Trophoblast cell (in vitro differentiated cells and primary cell): ENCODE measurements around the gene PALM3.
"Not testable (repeated sequence)": the region's sequence is repeated elsewhere in the genome, so short reads cannot be mapped to it uniquely, and the experiment has no call there.

Experiments
- DNase-seq, 2 donors: peaks; one replicate each; pipeline ENCODE4 v3.0.0-alpha.2; 2016
- H2AFZ ChIP-seq: 2 replicates; pipeline ENCODE4 v1.6.1; 2013; ENCODE audit warnings: low read length, moderate library complexity, mild to moderate bottlenecking; ENCODE audit not compliant: insufficient read depth, poor library complexity
- H2AK5ac ChIP-seq: 2 replicates; pipeline ENCODE4 v1.6.1; 2013; ENCODE audit warnings: mild to moderate bottlenecking, low read length
- H2BK120ac ChIP-seq: 2 replicates; pipeline ENCODE4 v1.6.1; 2013; ENCODE audit warnings: low read length, mild to moderate bottlenecking, moderate library complexity; ENCODE audit not compliant: insufficient read depth, poor library complexity
- H2BK12ac ChIP-seq: 2 replicates; pipeline ENCODE4 v1.6.1; 2013; ENCODE audit warnings: mild to moderate bottlenecking, low read length, moderate library complexity
- H2BK5ac ChIP-seq: 2 replicates; pipeline ENCODE4 v1.6.1; 2013; ENCODE audit warnings: low read length, low read depth, moderate library complexity, mild to moderate bottlenecking; ENCODE audit not compliant: poor library complexity
- H3K14ac ChIP-seq: 2 replicates; pipeline ENCODE4 v1.6.1; 2013; ENCODE audit warnings: mild to moderate bottlenecking, low read length
- H3K18ac ChIP-seq: 2 replicates; pipeline ENCODE4 v1.6.1; 2013; ENCODE audit warnings: mild to moderate bottlenecking, low read length
- H3K23ac ChIP-seq: 2 replicates; pipeline ENCODE4 v1.6.1; 2013; ENCODE audit warnings: low read length
- H3K27ac ChIP-seq: 2 replicates; pipeline ENCODE4 v1.5.1; 2013; ENCODE audit warnings: low read depth, mild to moderate bottlenecking, inconsistent platforms, low read length, moderate library complexity
- H3K27me3 ChIP-seq: 2 replicates; pipeline ENCODE4 v1.6.1; 2013; ENCODE audit warnings: inconsistent platforms, mild to moderate bottlenecking, low read length, moderate library complexity; ENCODE audit not compliant: insufficient read depth
- H3K36me3 ChIP-seq, 2 experiments: 1 replicate in 1 of 2; 2 replicates in 1 of 2; pipeline ENCODE4 v1.6.1; 2013; ENCODE audit warnings: low read length in 2 of 2, mild to moderate bottlenecking in 2 of 2, moderate library complexity in 1 of 2; ENCODE audit not compliant: insufficient read depth in 2 of 2, control insufficient read depth in 1 of 2
- H3K4ac ChIP-seq: 2 replicates; pipeline ENCODE4 v1.6.1; 2013; ENCODE audit warnings: low read depth, mild to moderate bottlenecking, low read length, moderate library complexity
- H3K4me1 ChIP-seq, 2 experiments: 1 replicate in 1 of 2; 2 replicates in 1 of 2; pipeline ENCODE4 v1.6.1; 2013; ENCODE audit warnings: low read length in 2 of 2, mild to moderate bottlenecking in 2 of 2, moderate library complexity in 1 of 2; ENCODE audit not compliant: insufficient read depth in 2 of 2, control insufficient read depth in 1 of 2
- H3K4me2 ChIP-seq: 2 replicates; pipeline ENCODE4 v1.6.1; 2013; ENCODE audit warnings: inconsistent platforms, mild to moderate bottlenecking, low read length, moderate library complexity
- H3K4me3 ChIP-seq: 2 replicates; pipeline ENCODE4 v1.5.1; 2013; ENCODE audit warnings: mild to moderate bottlenecking, low read depth, low read length, inconsistent platforms
- H3K79me1 ChIP-seq: one replicate; pipeline ENCODE4 v1.6.1; 2013; ENCODE audit warnings: low read length
- H3K79me2 ChIP-seq: 2 replicates; pipeline ENCODE4 v1.6.1; 2013; ENCODE audit warnings: low read length, mild to moderate bottlenecking; ENCODE audit not compliant: control insufficient read depth, insufficient read depth, poor library complexity
- H3K9ac ChIP-seq: 2 replicates; pipeline ENCODE4 v1.6.1; 2013; ENCODE audit warnings: mild to moderate bottlenecking, low read length
- H3K9me3 ChIP-seq: 2 replicates; pipeline ENCODE4 v1.6.1; 2013; ENCODE audit warnings: low read depth, mild to moderate bottlenecking, control low read depth, inconsistent platforms, low read length; ENCODE audit not compliant: insufficient read depth
- H4K12ac ChIP-seq: 2 replicates; pipeline ENCODE4 v1.6.1; 2013; ENCODE audit warnings: low read depth, mild to moderate bottlenecking, low read length, moderate library complexity
- H4K8ac ChIP-seq: 2 replicates; pipeline ENCODE4 v1.6.1; 2013; ENCODE audit warnings: low read depth, mild to moderate bottlenecking, low read length, moderate library complexity
- H4K91ac ChIP-seq: one replicate; pipeline ENCODE4 v1.6.1; 2013; ENCODE audit warnings: low read depth, mild to moderate bottlenecking, low read length, moderate library complexity
- WGBS: extraction: QIAGEN DNeasy Blood & Tissue Kit; methylation state at CpG from one replicate; pipeline ENCODE4 v1.1.7; 2013; ENCODE audit warnings: missing lambda C conversion rate; ENCODE audit not compliant: insufficient read length, insufficient coverage; ENCODE audit errors: extremely low coverage; 5-methylcytosine and 5-hydroxymethylcytosine counted together

The PALM3 gene

GRCh38 chr19:14051980-14052379 lies 9.9 kb downstream of the PALM3 start:
- H2AK5ac ChIP-seq: no peak overlapping the region
- WGBS: no CpG with 5 or more reads among the region's 9 CpGs
- no peak overlapping the region for H2AFZ ChIP-seq
- H3K36me3 ChIP-seq: no peaks in the 10 kb centered on the region
- H4K8ac ChIP-seq: no peak overlapping the region
- H4K12ac ChIP-seq: no peak overlapping the region
- no peak overlapping the region for H3K4me2 ChIP-seq
- no peaks in the 10 kb centered on the region for H3K4me1 ChIP-seq
- no peaks in the 10 kb centered on the region for H3K27me3 ChIP-seq
- no peak overlapping the region for H2BK120ac ChIP-seq
- H3K79me1 ChIP-seq: no peaks in the 10 kb centered on the region
- no peak overlapping the region for H3K14ac ChIP-seq
- no peak overlapping the region for H2BK12ac ChIP-seq
- H3K9ac ChIP-seq: no peak overlapping the region
- no peak for DNase-seq
- no peak overlapping the region for H2BK5ac ChIP-seq
- no peaks in the 10 kb centered on the region for H3K9me3 ChIP-seq
- no peak overlapping the region for H3K4ac ChIP-seq
- no peak overlapping the region for H3K4me3 ChIP-seq
- no peak overlapping the region for H4K91ac ChIP-seq
- no peak overlapping the region for H3K23ac ChIP-seq
- H3K79me2 ChIP-seq: no peaks in the 10 kb centered on the region
- no peak overlapping the region for H3K27ac ChIP-seq
- no peak overlapping the region for H3K18ac ChIP-seq

- not testable (repeated sequence) for H3K4ac ChIP-seq, H2BK5ac ChIP-seq, H2BK120ac ChIP-seq, H3K79me2 ChIP-seq, H3K14ac ChIP-seq, H3K79me1 ChIP-seq, H3K4me3 ChIP-seq, H2AFZ ChIP-seq, H4K91ac ChIP-seq, H4K12ac ChIP-seq, H3K18ac ChIP-seq, H3K27me3 ChIP-seq, H3K27ac ChIP-seq, H3K4me2 ChIP-seq, H3K4me1 ChIP-seq, H3K9ac ChIP-seq, H3K9me3 ChIP-seq, H4K8ac ChIP-seq, H2AK5ac ChIP-seq, DNase-seq, H3K36me3 ChIP-seq, H3K23ac ChIP-seq, H2BK12ac ChIP-seq
- no CpG with 5 or more reads among the region's 11 CpGs for WGBS
These were observed 10.9 kb downstream of the PALM3 start for GRCh38 chr19:14050961-14051360.

GRCh38 chr19:14050512-14050911 lies 11.4 kb downstream of the PALM3 start:
- Histone ChIP-seq H3K9me3 (no peaks in the 10 kb centered on the region), H4K12ac (no peak overlapping the region), H3K23ac (no peak overlapping the region), H3K4me3 (no peak overlapping the region), H4K8ac (no peak overlapping the region), H3K36me3 (no peaks in the 10 kb centered on the region), H3K4ac (no peak overlapping the region), H4K91ac (no peak overlapping the region), H3K27me3 (no peaks in the 10 kb centered on the region), H3K79me2 (no peaks in the 10 kb centered on the region), H3K4me2 (no peak overlapping the region), H3K79me1 (no peaks in the 10 kb centered on the region), H3K9ac (no peak overlapping the region), H3K27ac (no peak overlapping the region), H2BK5ac (no peak overlapping the region), H3K14ac (no peak overlapping the region), H3K4me1 (no peaks in the 10 kb centered on the region), H2BK120ac (no peak overlapping the region), H2BK12ac (no peak overlapping the region), H2AFZ (no peak overlapping the region), H2AK5ac (no peak overlapping the region), H3K18ac (no peak overlapping the region)
- WGBS: no CpG with 5 or more reads among the region's 4 CpGs
- DNase-seq: no peak

GRCh38 chr19:14048443-14049153 lies 13.3 kb downstream of the PALM3 start:
- H3K79me2 ChIP-seq: no peaks in the 10 kb centered on the region
- no peak overlapping the region for H3K18ac ChIP-seq
- no peaks in the 10 kb centered on the region for H3K4me1 ChIP-seq
- H3K27ac ChIP-seq: no peak overlapping the region
- H3K4me3 ChIP-seq: no peak overlapping the region
- H3K36me3 ChIP-seq: no peaks in the 10 kb centered on the region
- no peak overlapping the region for H3K4me2 ChIP-seq
- H2BK12ac ChIP-seq: no peak overlapping the region
- H3K4ac ChIP-seq: no peak overlapping the region
- H4K12ac ChIP-seq: no peak overlapping the region
- no peak overlapping the region for H3K9ac ChIP-seq
- peak overlapping the region; percentile 17 for H2BK120ac ChIP-seq
- no peak overlapping the region for H3K14ac ChIP-seq
- WGBS: no CpG with 5 or more reads among the region's 8 CpGs
- H3K9me3 ChIP-seq: no peaks in the 10 kb centered on the region
- H3K27me3 ChIP-seq: no peaks in the 10 kb centered on the region
- DNase-seq: peak; percentile 93 to 98
- no peak overlapping the region for H2AFZ ChIP-seq
- no peak overlapping the region for H4K91ac ChIP-seq
- no peaks in the 10 kb centered on the region for H3K79me1 ChIP-seq
- no peak overlapping the region for H2BK5ac ChIP-seq
- peak overlapping the region; percentile 49 for H2AK5ac ChIP-seq
- H3K23ac ChIP-seq: no peak overlapping the region
- no peak overlapping the region for H4K8ac ChIP-seq
